HG02938 (cell line): ENCODE results near the gene SAP25.
"Not testable (repeated sequence)": the region's sequence is repeated elsewhere in the genome, so short reads cannot be mapped to it uniquely, and the experiment has no call there.

Experiments used
- ATAC-seq: cut with Tn5 transposase; IDR thresholded peaks from one replicate; pipeline ENCODE4 v1.9.1; 2021; ENCODE audit warnings: mild to moderate bottlenecking, moderate library complexity; ENCODE audit not compliant: unreplicated experiment

The SAP25 gene

GRCh38 chr7:100576384-100576993 lies 2.8 kb upstream of the SAP25 start:
- ATAC-seq = no peak

- ATAC-seq = no peak
Measured at GRCh38 chr7:100575746-100576383, 2.2 kb upstream of the SAP25 start.

- ATAC-seq = no peak
Measured at GRCh38 chr7:100575206-100575631, 1.5 kb upstream of the SAP25 start.

GRCh38 chr7:100574362-100575205 lies 884 bp upstream of the SAP25 start:
- ATAC-seq = no peak

GRCh38 chr7:100572949-100573675 lies 588 bp downstream of the SAP25 start:
- no peak for ATAC-seq

GRCh38 chr7:100572281-100572948 lies 1.3 kb downstream of the SAP25 start:
- ATAC-seq = no peak

- no peak for ATAC-seq
Measured at GRCh38 chr7:100571829-100572116, 1.9 kb downstream of the SAP25 start.

- ATAC-seq = no peak
Measured at GRCh38 chr7:100570954-100571828, 2.5 kb downstream of the SAP25 start.

- no peak for ATAC-seq
Measured at GRCh38 chr7:100568896-100569844, 4.5 kb downstream of the SAP25 start.

GRCh38 chr7:100568176-100568895 lies 5.4 kb downstream of the SAP25 start:
- no peak for ATAC-seq

- ATAC-seq = no peak
Measured at GRCh38 chr7:100567751-100568175, 5.9 kb downstream of the SAP25 start.

- no peak for ATAC-seq
Measured at GRCh38 chr7:100567031-100567730, 6.5 kb downstream of the SAP25 start.

- ATAC-seq = no peak
Measured at GRCh38 chr7:100566018-100566531, 7.6 kb downstream of the SAP25 start.

- no peak for ATAC-seq
Measured at GRCh38 chr7:100565133-100565571, 8.5 kb downstream of the SAP25 start.

GRCh38 chr7:100564405-100564804 lies 9.3 kb downstream of the SAP25 start:
- ATAC-seq = not testable (repeated sequence)

- no peak for ATAC-seq
Measured at GRCh38 chr7:100563809-100564400, 9.8 kb downstream of the SAP25 start.

GRCh38 chr7:100563100-100563564 lies 10.6 kb downstream of the SAP25 start:
- no peak for ATAC-seq
